Measurements from ENCODE around the gene DGKH. TPM values are rescaled to one million over a fixed set of nuclear protein-coding genes. Genes with fewer than 3 reads are reported as not detected.

Gene DGKH
- total RNA-seq, 2 donors from 2014 or later: 3.6 to 4.7 TPM

GRCh38 chr13:42247883-42248282, 199.4 kb downstream of the DGKH start:
- ATAC-seq (no peak), DNase-seq (no peak)
- H3K27ac ChIP-seq: no peak overlapping the region
- no peaks in the 10 kb centered on the region for H3K27me3 ChIP-seq
- H3K9me3 ChIP-seq: no peaks in the 10 kb centered on the region
- H3K4me1 ChIP-seq: no peaks in the 10 kb centered on the region
- no peak overlapping the region for H3K4me3 ChIP-seq
- TF ChIP-seq POLR2A (IDR thresholded peaks at IDR 0.05): no peak
- TF ChIP-seq, protein P1, sequence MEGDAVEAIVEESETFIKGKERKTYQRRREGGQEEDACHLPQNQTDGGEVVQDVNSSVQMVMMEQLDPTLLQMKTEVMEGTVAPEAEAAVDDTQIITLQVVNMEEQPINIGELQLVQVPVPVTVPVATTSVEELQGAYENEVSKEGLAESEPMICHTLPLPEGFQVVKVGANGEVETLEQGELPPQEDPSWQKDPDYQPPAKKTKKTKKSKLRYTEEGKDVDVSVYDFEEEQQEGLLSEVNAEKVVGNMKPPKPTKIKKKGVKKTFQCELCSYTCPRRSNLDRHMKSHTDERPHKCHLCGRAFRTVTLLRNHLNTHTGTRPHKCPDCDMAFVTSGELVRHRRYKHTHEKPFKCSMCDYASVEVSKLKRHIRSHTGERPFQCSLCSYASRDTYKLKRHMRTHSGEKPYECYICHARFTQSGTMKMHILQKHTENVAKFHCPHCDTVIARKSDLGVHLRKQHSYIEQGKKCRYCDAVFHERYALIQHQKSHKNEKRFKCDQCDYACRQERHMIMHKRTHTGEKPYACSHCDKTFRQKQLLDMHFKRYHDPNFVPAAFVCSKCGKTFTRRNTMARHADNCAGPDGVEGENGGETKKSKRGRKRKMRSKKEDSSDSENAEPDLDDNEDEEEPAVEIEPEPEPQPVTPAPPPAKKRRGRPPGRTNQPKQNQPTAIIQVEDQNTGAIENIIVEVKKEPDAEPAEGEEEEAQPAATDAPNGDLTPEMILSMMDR (IDR thresholded peaks at IDR 0.05): no peak
- WGBS, 2 donors: 50% methylated on average over 2 of the region's 2 CpGs
- intact Hi-C loops (cut with DNase I): no loop called here
- no peaks in the 10 kb centered on the region for H3K36me3 ChIP-seq (replicated peaks in 1 of 2; ENCODE audit: insufficient read depth in 1 of 2, low read depth in 2 of 2)

- Histone ChIP-seq H3K27ac (no peak overlapping the region), H3K4me3 (no peak overlapping the region), H3K27me3 (no peaks in the 10 kb centered on the region), H3K9me3 (no peaks in the 10 kb centered on the region), H3K36me3 (replicated peaks in 1 of 2; ENCODE audit: insufficient read depth in 1 of 2, low read depth in 2 of 2) (no peaks in the 10 kb centered on the region), H3K4me1 (no peaks in the 10 kb centered on the region)
- intact Hi-C loops (cut with DNase I): no loop called here
- ATAC-seq (no peak), DNase-seq (no peak)
- TF ChIP-seq, protein P1 (IDR thresholded peaks at IDR 0.05): no peak
- no peak for TF ChIP-seq POLR2A (IDR thresholded peaks at IDR 0.05)
- 60% methylated on average over 5 of the region's 5 CpGs for WGBS, 2 donors
Measured at GRCh38 chr13:42255886-42256285, 207.4 kb downstream of the DGKH start.

DNA sequence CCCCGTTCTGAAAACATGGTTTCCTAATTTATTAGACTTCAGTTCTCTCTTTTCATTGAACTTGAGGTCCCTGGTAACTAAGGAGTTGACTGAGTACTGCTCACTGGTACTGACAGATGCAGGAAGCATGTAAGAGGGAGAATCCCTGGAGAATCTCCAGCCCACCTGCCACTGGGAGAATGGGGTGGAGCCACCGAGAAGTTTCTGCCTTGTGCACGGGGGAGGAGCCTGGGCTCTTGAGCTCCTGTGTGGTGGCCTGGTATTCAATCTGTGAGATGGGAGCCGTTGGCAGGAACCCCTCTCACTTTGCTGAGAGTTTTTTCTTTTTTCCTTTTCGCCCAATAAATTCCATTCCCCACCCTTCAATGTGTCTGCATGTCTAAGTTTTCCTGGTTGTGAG, 210.3 kb downstream of the DGKH start:
- H3K4me3 ChIP-seq: no peak overlapping the region
- ATAC-seq (no peak), DNase-seq (no peak)

GRCh38 chr13:42259515-42259914, 211.1 kb downstream of the DGKH start:
- Histone ChIP-seq H3K27me3 (no peaks in the 10 kb centered on the region), H3K4me3 (no peak overlapping the region), H3K36me3 (replicated peaks in 1 of 2; ENCODE audit: insufficient read depth in 1 of 2, low read depth in 2 of 2) (no peaks in the 10 kb centered on the region), H3K27ac (no peak overlapping the region), H3K4me1 (no peaks in the 10 kb centered on the region), H3K9me3 (no peaks in the 10 kb centered on the region)
- ATAC-seq (no peak), DNase-seq (no peak)
- intact Hi-C loops (cut with DNase I): no loop called here
- WGBS, 2 donors: 70 to 76% methylated on average over 4 of the region's 4 CpGs
- no peak for TF ChIP-seq POLR2A (IDR thresholded peaks at IDR 0.05)
- TF ChIP-seq, protein P1 (IDR thresholded peaks at IDR 0.05): no peak

More for the DNA sequence above, 210.3 kb downstream of the DGKH start:
- no peaks in the 10 kb centered on the region for H3K36me3 ChIP-seq (replicated peaks in 1 of 2; ENCODE audit: insufficient read depth in 1 of 2, low read depth in 2 of 2)
- 59 to 82% methylated on average over 5 of the region's 5 CpGs for WGBS, 2 donors
- intact Hi-C loops (cut with DNase I): no loop called here
- no peak overlapping the region for H3K27ac ChIP-seq
- no peaks in the 10 kb centered on the region for H3K9me3 ChIP-seq
- no peaks in the 10 kb centered on the region for H3K4me1 ChIP-seq
- TF ChIP-seq, protein P1 (IDR thresholded peaks at IDR 0.05): no peak
- no peak for TF ChIP-seq POLR2A (IDR thresholded peaks at IDR 0.05)
- H3K27me3 ChIP-seq: no peaks in the 10 kb centered on the region

DNA sequence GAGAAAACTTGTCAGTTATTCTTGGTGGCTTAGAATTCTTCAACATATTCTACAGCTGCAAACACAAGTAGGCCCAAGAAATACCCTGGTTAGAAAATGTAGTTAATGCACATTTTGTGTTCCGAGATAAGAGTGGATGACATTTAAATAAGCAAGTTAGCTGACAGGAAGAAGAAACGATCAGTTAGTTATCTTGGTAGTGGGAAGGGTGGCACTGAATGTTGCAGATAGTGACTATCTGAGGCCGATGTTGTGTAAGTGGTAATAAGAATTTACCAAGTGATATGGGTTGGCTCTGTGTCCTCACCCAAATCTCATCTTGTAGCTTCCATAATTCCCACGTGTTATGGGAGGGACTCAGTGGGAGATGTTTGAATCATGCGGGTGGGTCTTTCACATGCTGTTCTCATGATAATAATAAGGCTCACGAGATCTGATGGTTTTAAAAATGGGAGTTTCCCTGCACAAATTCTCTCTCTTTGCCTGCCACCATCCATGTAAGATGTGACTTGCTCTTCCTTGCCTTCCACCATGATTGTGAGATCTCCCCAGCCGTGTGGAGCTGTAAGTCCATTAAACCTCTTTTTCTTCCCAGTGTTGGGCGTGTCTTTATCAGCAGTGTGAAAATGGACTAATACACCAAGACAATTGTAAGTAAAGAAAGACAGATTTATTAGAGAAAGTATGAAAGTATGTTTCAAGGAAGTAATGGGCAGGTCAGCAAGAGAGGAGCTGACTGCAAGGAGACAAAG, 212.6 kb downstream of the DGKH start:
- no peaks in the 10 kb centered on the region for H3K27me3 ChIP-seq
- WGBS, 2 donors: 77 to 78% methylated on average over 8 of the region's 8 CpGs
- DNase-seq (no peak), ATAC-seq (no peak)
- intact Hi-C loops (cut with DNase I): no loop called here
- H3K9me3 ChIP-seq: no peaks in the 10 kb centered on the region
- H3K4me1 ChIP-seq: no peaks in the 10 kb centered on the region
- no peaks in the 10 kb centered on the region for H3K36me3 ChIP-seq (replicated peaks in 1 of 2; ENCODE audit: insufficient read depth in 1 of 2, low read depth in 2 of 2)
- TF ChIP-seq POLR2A (IDR thresholded peaks at IDR 0.05): no peak
- TF ChIP-seq, protein P1 (IDR thresholded peaks at IDR 0.05): no peak
- H3K27ac ChIP-seq: no peak overlapping the region
- H3K4me3 ChIP-seq: no peak overlapping the region

Data from body of pancreas (tissue), 4 donors.